Bronchial smooth muscle cell (primary cell): ENCODE data around the gene ACAA1. TPM values are rescaled to one million over a fixed set of nuclear protein-coding genes. Genes with fewer than 3 reads are reported as not detected.

Experiments used
- total RNA-seq: library from RNA; depleted of rRNA; stranded (reverse); fragments of >200 nt; gene quantifications from 2 replicates; pipeline ENCODE4 v1.2.1, GENCODE V29; 2014

The ACAA1 gene, protein sequence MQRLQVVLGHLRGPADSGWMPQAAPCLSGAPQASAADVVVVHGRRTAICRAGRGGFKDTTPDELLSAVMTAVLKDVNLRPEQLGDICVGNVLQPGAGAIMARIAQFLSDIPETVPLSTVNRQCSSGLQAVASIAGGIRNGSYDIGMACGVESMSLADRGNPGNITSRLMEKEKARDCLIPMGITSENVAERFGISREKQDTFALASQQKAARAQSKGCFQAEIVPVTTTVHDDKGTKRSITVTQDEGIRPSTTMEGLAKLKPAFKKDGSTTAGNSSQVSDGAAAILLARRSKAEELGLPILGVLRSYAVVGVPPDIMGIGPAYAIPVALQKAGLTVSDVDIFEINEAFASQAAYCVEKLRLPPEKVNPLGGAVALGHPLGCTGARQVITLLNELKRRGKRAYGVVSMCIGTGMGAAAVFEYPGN
- total RNA-seq, result 54.1 and 66.0 TPM in 2 replicates

DNA sequence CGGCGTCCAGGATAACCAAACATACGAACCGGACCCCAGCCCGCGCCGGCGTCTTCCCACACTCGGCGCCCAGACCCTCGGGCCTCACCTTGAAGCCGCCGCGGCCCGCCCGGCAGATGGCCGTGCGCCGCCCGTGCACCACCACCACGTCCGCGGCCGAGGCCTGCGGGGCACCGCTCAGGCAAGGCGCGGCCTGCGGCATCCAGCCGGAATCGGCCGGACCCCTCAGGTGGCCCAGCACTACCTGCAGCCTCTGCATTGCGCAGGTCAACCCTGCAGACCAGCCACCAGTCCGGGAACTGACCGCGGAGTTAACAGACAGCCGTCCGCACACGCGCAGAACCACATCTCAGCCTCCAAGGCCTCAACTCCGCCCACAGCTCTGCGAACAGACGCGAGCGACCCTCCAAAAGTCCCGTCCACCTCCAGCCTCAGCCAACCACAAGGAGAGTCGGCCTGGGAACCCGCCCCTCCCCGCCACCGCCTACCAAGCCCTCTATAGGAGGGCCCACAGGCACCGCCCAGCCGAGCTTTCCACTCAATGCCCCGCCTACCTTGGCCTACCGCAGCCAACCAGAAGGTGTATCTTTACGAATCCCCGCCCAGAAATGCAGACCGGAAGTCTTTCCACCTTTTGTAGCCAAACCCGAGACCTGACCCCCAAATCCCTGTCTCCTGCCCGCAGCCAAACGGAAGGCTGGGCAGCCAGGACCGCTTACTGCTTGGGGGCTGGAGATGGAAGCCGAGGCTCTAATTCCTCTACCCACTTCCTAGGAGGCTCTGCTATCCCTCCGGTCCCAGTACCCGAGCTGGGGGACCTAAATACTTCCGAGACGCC is at the start of gene ACAA1:
TSS of gene ACAA1 (minus strand) at position 351 of the 838 bp plus-strand sequence. CDS start at position 259, 92 bp downstream.

DNA sequence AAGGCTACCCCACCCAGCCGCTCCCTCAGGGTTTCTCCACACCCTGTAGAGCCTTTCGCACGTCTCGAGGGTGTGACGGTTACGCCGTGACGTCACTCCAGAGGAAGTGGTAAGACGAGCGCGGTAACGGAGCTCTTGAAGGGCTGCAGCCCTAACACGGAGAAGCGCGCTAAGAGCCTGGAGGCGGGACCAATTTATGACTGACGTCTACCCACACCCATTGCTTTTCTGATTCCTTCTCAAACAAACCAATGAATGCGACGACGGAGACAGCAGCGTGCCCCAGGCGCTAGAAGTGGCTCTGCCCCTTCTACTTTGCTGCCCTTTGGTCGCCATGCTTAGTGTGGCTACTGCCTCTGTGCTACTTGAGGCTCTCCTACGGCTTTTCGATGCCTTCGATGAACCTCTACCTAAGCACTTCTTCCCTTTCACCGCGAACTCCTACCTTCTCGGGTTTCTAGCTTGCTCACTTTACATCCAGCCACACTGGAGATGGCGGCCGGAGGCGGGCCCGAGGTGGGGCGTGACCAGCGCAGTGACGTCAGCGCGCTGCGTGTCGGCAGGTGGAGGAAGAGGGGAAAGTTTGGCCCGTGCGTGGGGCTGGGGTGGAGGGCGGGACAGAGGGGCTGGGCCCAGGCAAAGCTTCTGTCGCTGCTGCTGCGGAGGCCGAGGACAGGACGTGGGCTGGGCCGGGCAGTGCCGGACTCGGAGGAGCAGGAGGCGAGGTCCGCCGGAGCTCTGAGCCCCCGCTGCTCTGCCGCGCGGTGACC is 28.2 kb upstream of the ACAA1 start, which contains the start of gene OXSR1:
TSS of gene OXSR1 (plus strand) at position 586 of the 770 bp plus-strand sequence. CDS start 340 bp downstream, outside the sequence.

DNA sequence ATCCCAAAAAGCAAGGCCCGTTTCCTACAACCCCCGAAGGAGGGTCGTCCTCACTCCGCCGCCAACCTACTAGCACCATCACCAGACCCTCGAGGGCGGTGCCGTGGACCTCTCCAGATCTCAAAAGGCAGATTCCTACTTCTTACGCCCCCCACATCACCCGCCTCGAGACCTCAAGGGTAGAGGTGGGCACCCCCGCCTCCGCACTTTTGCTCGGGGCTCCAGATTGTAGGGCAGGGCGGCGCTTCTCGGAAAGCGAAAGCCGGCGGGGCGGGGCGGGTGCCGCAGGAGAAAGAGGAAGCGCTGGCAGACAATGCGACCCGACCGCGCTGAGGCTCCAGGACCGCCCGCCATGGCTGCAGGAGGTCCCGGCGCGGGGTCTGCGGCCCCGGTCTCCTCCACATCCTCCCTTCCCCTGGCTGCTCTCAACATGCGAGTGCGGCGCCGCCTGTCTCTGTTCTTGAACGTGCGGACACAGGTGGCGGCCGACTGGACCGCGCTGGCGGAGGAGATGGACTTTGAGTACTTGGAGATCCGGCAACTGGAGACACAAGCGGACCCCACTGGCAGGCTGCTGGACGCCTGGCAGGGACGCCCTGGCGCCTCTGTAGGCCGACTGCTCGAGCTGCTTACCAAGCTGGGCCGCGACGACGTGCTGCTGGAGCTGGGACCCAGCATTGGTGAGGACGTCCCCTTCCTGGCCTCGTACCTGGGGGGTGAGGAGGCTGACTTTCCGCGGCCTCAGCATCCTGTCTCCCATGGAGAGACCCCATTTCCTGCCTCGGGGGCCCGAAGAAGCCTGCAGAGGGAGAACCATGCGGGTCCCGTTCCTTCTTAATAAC is 1.6 kb upstream of the ACAA1 start, which contains the start of gene MYD88:
TSS of gene MYD88 (plus strand) at position 313 of the 842 bp plus-strand sequence. CDS start at position 353, 40 bp downstream.

Other genes starting within 250 kb of the ACAA1 start
- gene VILL, start 146.3 kb downstream of the ACAA1 start, total RNA-seq, result 8.7 and 12.0 TPM in 2 replicates
- 31.8 and 38.0 TPM in 2 replicates for gene PLCD1, start 107.5 kb downstream of the ACAA1 start, total RNA-seq
- gene DLEC1, start 97.9 kb downstream of the ACAA1 start, total RNA-seq, result 0.09 and 0.16 TPM in 2 replicates
- 7.5 and 8.8 TPM in 2 replicates for gene MYD88, start 1.5 kb upstream of the ACAA1 start, total RNA-seq
- gene OXSR1, start 28.4 kb upstream of the ACAA1 start, total RNA-seq, result 13.1 and 18.4 TPM in 2 replicates
- gene SLC22A13, start 128.7 kb upstream of the ACAA1 start, total RNA-seq, result under 0.01 and 0.09 TPM in 2 replicates
- gene SLC22A14, start 145.2 kb upstream of the ACAA1 start, total RNA-seq, result under 0.01 and 0.17 TPM in 2 replicates
- gene XYLB, start 209.7 kb upstream of the ACAA1 start, total RNA-seq, result 3.6 and 5.8 TPM in 2 replicates